IMR-90 (cell line): Measurements from ENCODE around the gene APPL2. TPM values are rescaled to one million over a fixed set of nuclear protein-coding genes. Genes with fewer than 3 reads are reported as not detected.

ENCODE experiments used
- ATAC-seq: fragments of 200-7000 bp; cut with Tn5 transposase; 2 replicates; pipeline ENCODE4 v1.9.1; 2020; ENCODE audit warnings: low read depth, mild to moderate bottlenecking, moderate library complexity
- BruUV-seq: library from RNA; stranded (reverse); fragments of 400-500 nt; replicated peaks from 2 replicates; lab custom pipeline; 2021; lab: Mats Ljungman, UMichigan
- CTCF ChIA-PET: fragments of 300-600 bp; formaldehyde crosslinking; extraction: SDS; loops from one replicate; lab custom pipeline; 2021; ENCODE audit warnings: antibody characterized with exemption; lab: Yijun Ruan, JAX
- POLR2A ChIA-PET: fragments of 300-600 bp; sonication (Branson Sonifier 250); formaldehyde crosslinking; loops from one replicate; lab custom pipeline; 2022; ENCODE audit warnings: antibody characterized with exemption; ENCODE audit not compliant: unreplicated experiment; lab: Charles Lee
- DNase-seq: peaks from one replicate; pipeline ENCODE4 v3.0.0; 2013
- H2AFZ ChIP-seq: replicated peaks from 2 replicates; pipeline ENCODE3; 2013; ENCODE audit warnings: low read length, mild to moderate bottlenecking; ENCODE audit not compliant: poor library complexity
- H2AK5ac ChIP-seq: 2 replicates; pipeline ENCODE4 v1.6.1; 2013; ENCODE audit warnings: low read depth, low read length, inconsistent platforms
- H2AK9ac ChIP-seq: replicated peaks from 2 replicates; pipeline ENCODE3; 2013; ENCODE audit warnings: mild to moderate bottlenecking, low read depth, low read length, moderate library complexity; ENCODE audit not compliant: poor library complexity
- H2BK120ac ChIP-seq: 2 replicates; pipeline ENCODE4 v1.6.1; 2013; ENCODE audit warnings: low read depth, low read length, inconsistent platforms
- H2BK15ac ChIP-seq: 3 replicates; pipeline ENCODE4 v1.6.1; 2013; ENCODE audit warnings: low read depth, low read length, inconsistent platforms
- H2BK20ac ChIP-seq: 2 replicates; pipeline ENCODE4 v1.6.1; 2013; ENCODE audit warnings: low read depth, mild to moderate bottlenecking, inconsistent platforms, low read length, moderate library complexity
- H2BK5ac ChIP-seq: 2 replicates; pipeline ENCODE4 v1.6.1; 2013; ENCODE audit warnings: mild to moderate bottlenecking, low read depth, low read length, inconsistent platforms; ENCODE audit not compliant: poor library complexity, severe bottlenecking
- H3K14ac ChIP-seq: replicated peaks from 2 replicates; pipeline ENCODE4 v1.6.1; 2013; ENCODE audit warnings: low read depth, low read length, inconsistent platforms
- H3K18ac ChIP-seq: 2 replicates; pipeline ENCODE4 v1.6.1; 2013; ENCODE audit warnings: low read depth, low read length, control low read depth
- H3K23ac ChIP-seq: 2 replicates; pipeline ENCODE4 v1.6.1; 2013; ENCODE audit warnings: low read depth, low read length, inconsistent platforms
- H3K27ac ChIP-seq: 2 replicates; pipeline ENCODE4 v1.5.1; 2013; ENCODE audit warnings: mild to moderate bottlenecking, control low read depth, low read length; ENCODE audit not compliant: insufficient read depth
- H3K27me3 ChIP-seq: 2 replicates; pipeline ENCODE4 v1.6.1; 2013; ENCODE audit warnings: low read length; ENCODE audit not compliant: control insufficient read depth, insufficient read depth
- H3K36me3 ChIP-seq: 2 replicates; pipeline ENCODE4 v1.6.1; 2013; ENCODE audit warnings: low read length, mixed read lengths; ENCODE audit not compliant: control insufficient read depth, insufficient read depth
- H3K4ac ChIP-seq: 2 replicates; pipeline ENCODE4 v1.6.1; 2013; ENCODE audit warnings: low read depth, low read length, inconsistent platforms
- H3K4me1 ChIP-seq: 2 replicates; pipeline ENCODE4 v1.6.1; 2013; ENCODE audit warnings: low read length, mixed read lengths; ENCODE audit not compliant: control insufficient read depth, insufficient read depth
- H3K4me2 ChIP-seq: 2 replicates; pipeline ENCODE4 v1.6.1; 2013; ENCODE audit warnings: low read depth, mild to moderate bottlenecking, control low read depth, low read length, moderate library complexity
- H3K4me3 ChIP-seq: 2 replicates; pipeline ENCODE4 v1.5.1; 2013; ENCODE audit warnings: low read depth, mild to moderate bottlenecking, control low read depth, low read length, moderate library complexity; ENCODE audit not compliant: insufficient read depth
- H3K56ac ChIP-seq: 2 replicates; pipeline ENCODE4 v1.6.1; 2013; ENCODE audit warnings: low read length, inconsistent platforms; ENCODE audit not compliant: insufficient read depth; ENCODE audit errors: extremely low read depth
- H3K79me1 ChIP-seq, 2 experiments: 2 replicates each; pipeline ENCODE4 v1.6.1; 2013; ENCODE audit warnings: low read length in 2 of 2, inconsistent platforms in 1 of 2, low read depth in 1 of 2
- H3K9ac ChIP-seq: 2 replicates; pipeline ENCODE4 v1.6.1; 2013; ENCODE audit warnings: low read depth, low read length, control low read depth
- H3K9me1 ChIP-seq: 2 replicates; pipeline ENCODE4 v1.6.1; 2013; ENCODE audit warnings: low read length, inconsistent platforms; ENCODE audit not compliant: insufficient read depth
- H3K9me3 ChIP-seq: 2 replicates; pipeline ENCODE4 v1.6.1; 2013; ENCODE audit warnings: low read length; ENCODE audit not compliant: control insufficient read depth, insufficient read depth
- H4K20me1 ChIP-seq: 2 replicates; pipeline ENCODE4 v1.6.1; 2013; ENCODE audit warnings: low read length, inconsistent platforms; ENCODE audit not compliant: insufficient read depth
- H4K5ac ChIP-seq: 2 replicates; pipeline ENCODE4 v1.6.1; 2013; ENCODE audit warnings: mild to moderate bottlenecking, low read depth, low read length, control low read depth
- H4K8ac ChIP-seq, 2 experiments: 2 replicates each; pipeline ENCODE4 v1.6.1; 2013; ENCODE audit warnings: low read depth in 2 of 2, low read length in 2 of 2, control low read depth in 1 of 2, inconsistent platforms in 1 of 2
- H4K91ac ChIP-seq: 2 replicates; pipeline ENCODE4 v1.6.1; 2013; ENCODE audit warnings: low read depth, low read length, inconsistent platforms; ENCODE audit not compliant: insufficient read depth
- BHLHE40 ChIP-seq: fragments of 150-350 bp; IDR thresholded peaks from 2 replicates; pipeline ENCODE4 v1.6.1; 2016; ENCODE audit warnings: mild to moderate bottlenecking, low read depth, low read length
- CEBPB ChIP-seq: IDR thresholded peaks from 2 replicates; pipeline ENCODE4 v1.6.1; 2012; ENCODE audit warnings: low read depth, low read length, improper control_type of control experiment
- CHD1 ChIP-seq: IDR thresholded peaks from 2 replicates; pipeline ENCODE4 v1.6.1; 2012; ENCODE audit warnings: low read depth, low read length, improper control_type of control experiment
- CTCF ChIP-seq: conservative IDR thresholded peaks from 2 replicates; pipeline ENCODE4 v1.5.1; 2012; ENCODE audit warnings: mild to moderate bottlenecking, low read depth, low read length, improper control_type of control experiment
- ELK1 ChIP-seq: fragments of 150-350 bp; IDR thresholded peaks from 2 replicates; pipeline ENCODE4 v1.6.1; 2016; ENCODE audit warnings: low read depth, mild to moderate bottlenecking, low read length, moderate library complexity, borderline replicate concordance
- FOS ChIP-seq: fragments of 150-350 bp; IDR thresholded peaks from 2 replicates; pipeline ENCODE4 v1.6.1; 2016; ENCODE audit warnings: low read depth, low read length
- MAFK ChIP-seq: IDR thresholded peaks from 2 replicates; pipeline ENCODE4 v1.6.1; 2012; ENCODE audit warnings: low read depth, low read length, improper control_type of control experiment
- MAZ ChIP-seq: IDR thresholded peaks from 2 replicates; pipeline ENCODE4 v1.6.1; 2012; ENCODE audit warnings: low read depth, mild to moderate bottlenecking, low read length, improper control_type of control experiment, moderate library complexity, borderline replicate concordance
- MXI1 ChIP-seq: IDR thresholded peaks from 2 replicates; pipeline ENCODE4 v1.6.1; 2012; ENCODE audit warnings: low read depth, mild to moderate bottlenecking, low read length, moderate library complexity, borderline replicate concordance
- NFE2L2 ChIP-seq: fragments of 150-350 bp; IDR thresholded peaks from 2 replicates; pipeline ENCODE4 v1.6.1; 2016; ENCODE audit warnings: low read depth, mild to moderate bottlenecking, low read length
- POLR2A ChIP-seq: IDR thresholded peaks from 2 replicates; pipeline ENCODE4 v1.6.1; 2012; ENCODE audit warnings: mild to moderate bottlenecking, low read depth, low read length
- RAD21 ChIP-seq: IDR thresholded peaks from 2 replicates; pipeline ENCODE4 v1.6.1; 2012; ENCODE audit warnings: low read length, improper control_type of control experiment
- RCOR1 ChIP-seq: IDR thresholded peaks from 2 replicates; pipeline ENCODE4 v1.6.1; 2012; ENCODE audit warnings: mild to moderate bottlenecking, low read length, improper control_type of control experiment; ENCODE audit not compliant: insufficient replicate concordance
- RFX5 ChIP-seq: IDR thresholded peaks from 2 replicates; pipeline ENCODE4 v1.8.0; 2012; ENCODE audit warnings: low read depth, mild to moderate bottlenecking, low read length, moderate library complexity
- SMC3 ChIP-seq: fragments of 150-350 bp; IDR thresholded peaks from 2 replicates; pipeline ENCODE4 v1.6.1; 2016; ENCODE audit warnings: low read depth, mild to moderate bottlenecking, antibody characterized with exemption, low read length, moderate library complexity
- USF2 ChIP-seq: fragments of 150-350 bp; IDR thresholded peaks from 2 replicates; pipeline ENCODE4 v1.6.1; 2017; ENCODE audit warnings: mild to moderate bottlenecking, antibody characterized with exemption, low read length, low read depth
- WGBS, 2 experiments: methylation state at CpG; one replicate each; pipeline versions ENCODE4 v1.1.5 to v1.1.7; 2013; ENCODE audit warnings: missing lambda C conversion rate in 2 of 2; ENCODE audit not compliant: insufficient read length in 1 of 2; ENCODE audit errors: extremely low coverage in 2 of 2; 5-methylcytosine and 5-hydroxymethylcytosine counted together
- dilution Hi-C: fragments of 300-500 bp; cut with HindIII; formaldehyde crosslinking; loops from one replicate; pipeline ENCODE4 v1.14.3; 2018; ENCODE audit warnings: low sequenced_read_pairs; ENCODE audit not compliant: unreplicated experiment
- in situ Hi-C: fragments of 300-500 bp; cut with MboI; formaldehyde crosslinking; loops from 3 replicates; pipeline ENCODE4 v1.14.3; 2019; ENCODE audit warnings: low sequenced_read_pairs, inconsistent platforms, mixed read lengths
- intact Hi-C: fragments of 100-400 bp; cut with micrococcal nuclease; formaldehyde crosslinking; loops from 2 replicates; pipeline ENCODE4 v1.10.0; 2022
- polyA plus RNA-seq, 3 experiments: library from polyadenylated mRNA; depleted of rRNA; stranded (reverse); fragments of >200 nt; gene quantifications; 2 replicates each; pipeline ENCODE4 v1.2.3, GENCODE V29; 2012; ENCODE audit warnings: low replicate concordance in 1 of 3
- total RNA-seq: library from RNA; depleted of rRNA; stranded (reverse); fragments of >200 nt; gene quantifications from 2 replicates; pipeline ENCODE4 v1.2.3, GENCODE V29; 2012

Gene APPL2
- total and polyA plus RNA-seq, 2 of the 4 experiments (the other 2 are of a cell fraction) = 42.3 to 65.8 TPM

GRCh38 chr12:105221583-105222283 is 14.2 kb downstream of the APPL2 start:
- H2BK5ac ChIP-seq = no peak overlapping the region
- dilution Hi-C loops (no loop called here), in situ Hi-C loops (loop anchor here (25.0 kb wide), 1 partner anchor 166 kb away; no protein-coding TSS in a partner anchor), intact Hi-C loops (no loop called here)
- no peak overlapping the region for H3K27ac ChIP-seq
- no peak overlapping the region for H2BK15ac ChIP-seq
- peaks cover 58 to 89% of the 10 kb centered on the region in 2 experiments for H3K79me1 ChIP-seq
- H3K4me1 ChIP-seq = peaks cover 10% of the 10 kb centered on the region; the same call in 1 of the 2 replicates
- WGBS, 2 experiments = 85% methylated on average over 13 of the region's 19 CpGs; no CpG with 5 or more reads in 1 of the 2 experiments
- no peak overlapping the region for H3K14ac ChIP-seq
- no peak overlapping the region for H3K4me2 ChIP-seq
- peaks cover 39% of the 10 kb centered on the region for H3K36me3 ChIP-seq
- no peak overlapping the region for H2AK5ac ChIP-seq
- BruUV-seq = no TSS peak
- no peaks in the 10 kb centered on the region for H3K9me3 ChIP-seq
- H2BK120ac ChIP-seq = no peak overlapping the region
- no peak overlapping the region for H4K8ac ChIP-seq
- H3K23ac ChIP-seq = no peak overlapping the region
- ATAC-seq (no peak), DNase-seq (no peak)
- H4K91ac ChIP-seq = no peak overlapping the region
- H3K9me1 ChIP-seq = peaks cover 46% of the 10 kb centered on the region
- ChIA-PET CTCF (no interaction called here), POLR2A (no interaction called here)
- no peak overlapping the region for H3K18ac ChIP-seq
- H3K4ac ChIP-seq = no peak overlapping the region
- H3K4me3 ChIP-seq = no peak overlapping the region
- no peak overlapping the region for H2BK20ac ChIP-seq
- H2AK9ac ChIP-seq = no peak overlapping the region
- TF ChIP-seq MAZ (no peak), POLR2A (no peak), SMC3 (no peak), CHD1 (no peak), CEBPB (no peak), CTCF (no peak), RFX5 (no peak), RAD21 (no peak), USF2 (no peak), MAFK (no peak), RCOR1 (no peak), BHLHE40 (no peak), FOS (no peak), NFE2L2 (no peak), MXI1 (no peak), ELK1 (no peak)
- no peak overlapping the region for H3K9ac ChIP-seq
- H4K5ac ChIP-seq = no peak overlapping the region
- H2AFZ ChIP-seq = no peak overlapping the region
- no peaks in the 10 kb centered on the region for H3K27me3 ChIP-seq
- H3K56ac ChIP-seq = no peak overlapping the region
- H4K20me1 ChIP-seq = peaks cover 32% of the 10 kb centered on the region; the same call in 1 of the 2 replicates
